T-helper 2 cell treated with Interferon-gamma antibody and Interleukin-4, amounts not matched to agents 5 μg/mL and 100 μg/mL, for 36 hours (primary cell): ENCODE data around the gene KCNC3.

Source experiments
- DNase-seq: peaks from one replicate; pipeline ENCODE4 v3.0.0; 2021; ENCODE audit warnings: low spot score
- H3K27ac Mint-ChIP-seq: one replicate; pipeline ENCODE4 v1.8.0; 2021; ENCODE audit warnings: mild to moderate bottlenecking, mixed read lengths
- H3K27me3 Mint-ChIP-seq: one replicate; pipeline ENCODE4 v1.8.0; 2021; ENCODE audit warnings: low read depth, mixed read lengths
- H3K36me3 Mint-ChIP-seq: one replicate; pipeline ENCODE4 v1.8.0; 2021; ENCODE audit warnings: low read depth, mixed read lengths
- H3K4me1 Mint-ChIP-seq: one replicate; pipeline ENCODE4 v1.8.0; 2021; ENCODE audit warnings: low read depth, mixed read lengths
- H3K4me3 Mint-ChIP-seq: one replicate; pipeline ENCODE4 v1.8.0; 2022; ENCODE audit warnings: mild to moderate bottlenecking, moderate library complexity, mixed read lengths
- H3K9me3 Mint-ChIP-seq: one replicate; pipeline ENCODE4 v1.8.0; 2021; ENCODE audit warnings: mixed read lengths

KCNC3 gene

GRCh38 chr19:50327013-50327412 lies 2.2 kb downstream of the KCNC3 start:
- no peak for DNase-seq
- Mint-ChIP-seq H3K4me1 (peaks cover 46% of the 10 kb centered on the region), H3K36me3 (peaks cover 1% of the 10 kb centered on the region), H3K9me3 (no peaks in the 10 kb centered on the region), H3K4me3 (peak overlapping the region; percentile 53), H3K27me3 (peaks cover 17% of the 10 kb centered on the region), H3K27ac (peak overlapping the region; percentile 6)

GRCh38 chr19:50326101-50326664 lies 3.0 kb downstream of the KCNC3 start:
- H3K4me3 Mint-ChIP-seq, result peak overlapping the region; percentile 78
- H3K36me3 Mint-ChIP-seq, result peaks cover 1% of the 10 kb centered on the region
- H3K9me3 Mint-ChIP-seq, result no peaks in the 10 kb centered on the region
- H3K27ac Mint-ChIP-seq, result no peak overlapping the region
- DNase-seq, result no peak
- peaks cover 17% of the 10 kb centered on the region for H3K27me3 Mint-ChIP-seq
- peaks cover 38% of the 10 kb centered on the region for H3K4me1 Mint-ChIP-seq

GRCh38 chr19:50325310-50326100 lies 3.7 kb downstream of the KCNC3 start:
- H3K27me3 Mint-ChIP-seq, result peaks cover 17% of the 10 kb centered on the region
- no peak overlapping the region for H3K27ac Mint-ChIP-seq
- no peaks in the 10 kb centered on the region for H3K9me3 Mint-ChIP-seq
- H3K4me1 Mint-ChIP-seq, result peaks cover 35% of the 10 kb centered on the region
- DNase-seq, result peak; percentile 87
- H3K4me3 Mint-ChIP-seq, result peak overlapping the region; percentile 78
- peaks cover 1% of the 10 kb centered on the region for H3K36me3 Mint-ChIP-seq

- no peaks in the 10 kb centered on the region for H3K9me3 Mint-ChIP-seq
- H3K4me3 Mint-ChIP-seq, result no peak overlapping the region
- peaks cover 26% of the 10 kb centered on the region for H3K4me1 Mint-ChIP-seq
- peaks cover 1% of the 10 kb centered on the region for H3K36me3 Mint-ChIP-seq
- H3K27ac Mint-ChIP-seq, result peak overlapping the region; percentile 39
- H3K27me3 Mint-ChIP-seq, result peaks cover 17% of the 10 kb centered on the region
- DNase-seq, result no peak
Observed at GRCh38 chr19:50324331-50324730, 4.8 kb downstream of the KCNC3 start.

- Mint-ChIP-seq H3K36me3 (peaks cover 1% of the 10 kb centered on the region), H3K27ac (no peak overlapping the region), H3K27me3 (peaks cover 17% of the 10 kb centered on the region), H3K4me3 (no peak overlapping the region), H3K4me1 (peaks cover 24% of the 10 kb centered on the region), H3K9me3 (no peaks in the 10 kb centered on the region)
- DNase-seq, result no peak
Observed at GRCh38 chr19:50323782-50324133, 5.4 kb downstream of the KCNC3 start.

- H3K27ac Mint-ChIP-seq, result no peak overlapping the region
- no peak for DNase-seq
- H3K4me3 Mint-ChIP-seq, result no peak overlapping the region
- peaks cover 24% of the 10 kb centered on the region for H3K4me1 Mint-ChIP-seq
- peaks cover 17% of the 10 kb centered on the region for H3K27me3 Mint-ChIP-seq
- no peaks in the 10 kb centered on the region for H3K9me3 Mint-ChIP-seq
- peaks cover 1% of the 10 kb centered on the region for H3K36me3 Mint-ChIP-seq
Observed at GRCh38 chr19:50322931-50323781, 6.0 kb downstream of the KCNC3 start.

- no peak overlapping the region for H3K27ac Mint-ChIP-seq
- H3K4me3 Mint-ChIP-seq, result no peak overlapping the region
- peaks cover 10% of the 10 kb centered on the region for H3K27me3 Mint-ChIP-seq
- no peaks in the 10 kb centered on the region for H3K36me3 Mint-ChIP-seq
- H3K9me3 Mint-ChIP-seq, result no peaks in the 10 kb centered on the region
- no peak for DNase-seq
- peaks cover 17% of the 10 kb centered on the region for H3K4me1 Mint-ChIP-seq
Observed at GRCh38 chr19:50322234-50322633, 6.9 kb downstream of the KCNC3 start.

GRCh38 chr19:50321831-50322230 lies 7.3 kb downstream of the KCNC3 start:
- H3K36me3 Mint-ChIP-seq, result no peaks in the 10 kb centered on the region
- no peak overlapping the region for H3K4me3 Mint-ChIP-seq
- peaks cover 6% of the 10 kb centered on the region for H3K27me3 Mint-ChIP-seq
- no peaks in the 10 kb centered on the region for H3K9me3 Mint-ChIP-seq
- peaks cover 13% of the 10 kb centered on the region for H3K4me1 Mint-ChIP-seq
- DNase-seq, result no peak
- no peak overlapping the region for H3K27ac Mint-ChIP-seq

GRCh38 chr19:50320596-50320995 lies 8.6 kb downstream of the KCNC3 start:
- Mint-ChIP-seq H3K36me3 (no peaks in the 10 kb centered on the region), H3K27me3 (peaks cover 9% of the 10 kb centered on the region), H3K9me3 (no peaks in the 10 kb centered on the region), H3K27ac (no peak overlapping the region), H3K4me1 (peaks cover 11% of the 10 kb centered on the region), H3K4me3 (no peak overlapping the region)
- DNase-seq, result no peak

- DNase-seq, result no peak
- Mint-ChIP-seq H3K4me1 (peaks cover 11% of the 10 kb centered on the region), H3K27ac (no peak overlapping the region), H3K36me3 (peaks cover under 1% of the 10 kb centered on the region), H3K4me3 (no peak overlapping the region), H3K27me3 (peaks cover 10% of the 10 kb centered on the region), H3K9me3 (no peaks in the 10 kb centered on the region)
Observed at GRCh38 chr19:50320051-50320450, 9.1 kb downstream of the KCNC3 start.

- H3K27ac Mint-ChIP-seq, result no peak overlapping the region
- H3K4me3 Mint-ChIP-seq, result no peak overlapping the region
- H3K36me3 Mint-ChIP-seq, result peaks cover 1% of the 10 kb centered on the region
- no peak for DNase-seq
- H3K27me3 Mint-ChIP-seq, result peaks cover 17% of the 10 kb centered on the region
- H3K4me1 Mint-ChIP-seq, result peaks cover 8% of the 10 kb centered on the region
- H3K9me3 Mint-ChIP-seq, result no peaks in the 10 kb centered on the region
Observed at GRCh38 chr19:50319156-50319555, 10.0 kb downstream of the KCNC3 start.

GRCh38 chr19:50318438-50318837 lies 10.7 kb downstream of the KCNC3 start:
- no peak overlapping the region for H3K4me3 Mint-ChIP-seq
- no peaks in the 10 kb centered on the region for H3K9me3 Mint-ChIP-seq
- peaks cover 5% of the 10 kb centered on the region for H3K36me3 Mint-ChIP-seq
- DNase-seq, result no peak
- H3K27ac Mint-ChIP-seq, result no peak overlapping the region
- H3K4me1 Mint-ChIP-seq, result peaks cover 8% of the 10 kb centered on the region
- peaks cover 23% of the 10 kb centered on the region for H3K27me3 Mint-ChIP-seq

- Mint-ChIP-seq H3K36me3 (peaks cover 5% of the 10 kb centered on the region), H3K4me3 (no peak overlapping the region), H3K27me3 (peaks cover 34% of the 10 kb centered on the region), H3K27ac (no peak overlapping the region), H3K9me3 (no peaks in the 10 kb centered on the region), H3K4me1 (peaks cover 8% of the 10 kb centered on the region)
- DNase-seq, result no peak
Observed at GRCh38 chr19:50317115-50317514, 12.1 kb downstream of the KCNC3 start.
